Measurements from ENCODE around the gene ALCAM. TPM values are rescaled to one million over a fixed set of nuclear protein-coding genes. Genes with fewer than 3 reads are reported as not detected.

Gene ALCAM
- total RNA-seq, 3 donors from 2014 or later: 12.6 to 23.7 (median 14.8) TPM

DNA sequence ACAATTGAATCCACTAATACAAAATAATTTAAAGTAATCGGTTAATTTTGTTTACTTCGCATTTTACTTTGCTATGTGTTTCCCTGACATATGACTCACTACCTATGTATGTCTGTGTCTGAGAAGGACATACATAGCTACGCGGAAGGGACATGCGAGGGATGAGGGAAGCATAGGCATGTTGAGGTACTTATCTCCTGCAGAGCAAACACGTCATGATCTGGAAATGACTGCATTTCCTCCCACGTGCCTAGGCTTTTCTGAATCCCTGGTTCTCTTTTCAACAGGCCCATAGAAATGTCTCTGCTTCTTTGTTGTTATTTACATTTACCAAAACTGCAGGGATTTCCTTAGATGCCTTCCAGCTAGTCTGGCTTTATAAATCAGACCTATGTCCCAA, 27.5 kb downstream of the ALCAM start:
- DNase-seq (no peak), ATAC-seq (no peak)
- Histone ChIP-seq H3K4me1 (ENCODE audit: low read depth) (no peaks in the 10 kb centered on the region), H3K4me3 (no peak overlapping the region), H3K36me3 (ENCODE audit: low read depth) (no peaks in the 10 kb centered on the region), H3K9me3 (peaks cover 14% of the 10 kb centered on the region)
- TF ChIP-seq CTCF (IDR thresholded peaks at IDR 0.05): no peak
- intact Hi-C loops (cut with DNase I, micrococcal nuclease): no loop called here

GRCh38 chr3:105397974-105398373, 31.3 kb downstream of the ALCAM start:
- no peaks in the 10 kb centered on the region for H3K36me3 ChIP-seq (ENCODE audit: low read depth)
- intact Hi-C loops (cut with DNase I, micrococcal nuclease): no loop called here
- ATAC-seq (no peak), DNase-seq (no peak)
- no peak for TF ChIP-seq CTCF (IDR thresholded peaks at IDR 0.05)
- no peaks in the 10 kb centered on the region for H3K4me1 ChIP-seq (ENCODE audit: low read depth)
- no peaks in the 10 kb centered on the region for H3K9me3 ChIP-seq
- no peak overlapping the region for H3K4me3 ChIP-seq

DNA sequence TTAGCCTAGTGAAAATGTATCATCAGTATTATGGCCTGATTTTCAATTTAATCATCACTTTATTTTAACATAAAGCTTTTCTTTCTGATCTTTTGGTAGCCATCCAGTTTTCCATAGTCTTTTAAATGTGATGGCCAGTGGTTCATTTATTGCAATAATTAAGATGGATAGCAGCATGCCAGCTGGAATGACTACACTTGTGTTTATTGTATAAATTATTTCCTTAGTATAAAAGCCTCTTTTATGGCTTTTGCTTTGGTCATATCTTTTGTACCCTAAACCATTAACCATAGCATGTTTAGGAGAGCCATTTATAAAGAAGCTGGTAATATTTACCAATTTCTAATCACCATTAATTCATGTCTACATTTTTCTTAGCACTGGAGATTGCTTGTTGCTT, 31.7 kb downstream of the ALCAM start:
- Histone ChIP-seq H3K36me3 (ENCODE audit: low read depth) (no peaks in the 10 kb centered on the region), H3K4me1 (ENCODE audit: low read depth) (no peaks in the 10 kb centered on the region), H3K9me3 (no peaks in the 10 kb centered on the region), H3K4me3 (no peak overlapping the region)
- DNase-seq: no peak
- TF ChIP-seq CTCF (IDR thresholded peaks at IDR 0.05): no peak
- ATAC-seq: no peak
- intact Hi-C loops (cut with DNase I, micrococcal nuclease): no loop called here

GRCh38 chr3:105399062-105399461, 32.4 kb downstream of the ALCAM start:
- no peaks in the 10 kb centered on the region for H3K36me3 ChIP-seq (ENCODE audit: low read depth)
- no peak overlapping the region for H3K4me3 ChIP-seq
- no peak for ATAC-seq
- intact Hi-C loops (cut with DNase I, micrococcal nuclease): no loop called here
- H3K9me3 ChIP-seq: peaks cover 4% of the 10 kb centered on the region
- no peak for TF ChIP-seq CTCF (IDR thresholded peaks at IDR 0.05)
- H3K4me1 ChIP-seq (ENCODE audit: low read depth): no peaks in the 10 kb centered on the region
- no peak for DNase-seq

GRCh38 chr3:105399611-105400010, 32.9 kb downstream of the ALCAM start:
- no peak for ATAC-seq
- H3K36me3 ChIP-seq (ENCODE audit: low read depth): no peaks in the 10 kb centered on the region
- no peak for TF ChIP-seq CTCF (IDR thresholded peaks at IDR 0.05)
- DNase-seq: no peak
- no peaks in the 10 kb centered on the region for H3K4me1 ChIP-seq (ENCODE audit: low read depth)
- intact Hi-C loops (cut with DNase I, micrococcal nuclease): no loop called here
- H3K9me3 ChIP-seq: peaks cover 5% of the 10 kb centered on the region
- H3K4me3 ChIP-seq: no peak overlapping the region

DNA sequence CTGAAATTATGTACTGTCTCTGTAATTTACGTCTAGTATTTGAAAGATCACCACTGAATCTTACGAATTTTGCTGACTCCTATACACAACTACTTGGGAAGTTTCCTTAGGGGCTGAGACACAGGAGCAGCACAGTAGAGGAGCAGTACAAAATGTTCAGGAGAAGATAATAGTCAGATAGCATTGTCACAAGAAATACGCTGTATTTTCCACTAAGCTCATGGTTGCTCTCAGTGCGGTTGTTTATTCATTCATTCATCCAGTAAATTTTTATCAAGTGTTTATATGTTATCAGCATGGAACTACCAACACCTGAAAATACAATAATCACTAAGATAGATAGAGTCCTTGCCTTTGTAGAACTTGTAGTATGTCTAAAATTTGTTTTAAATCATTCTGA, 34.5 kb downstream of the ALCAM start:
- ATAC-seq (no peak), DNase-seq (no peak)
- Histone ChIP-seq H3K4me1 (ENCODE audit: low read depth) (no peaks in the 10 kb centered on the region), H3K9me3 (peaks cover 5% of the 10 kb centered on the region), H3K4me3 (no peak overlapping the region), H3K36me3 (ENCODE audit: low read depth) (no peaks in the 10 kb centered on the region)
- TF ChIP-seq CTCF (IDR thresholded peaks at IDR 0.05): no peak
- intact Hi-C loops (cut with DNase I, micrococcal nuclease): no loop called here
